NCI-H82 (cell line): ENCODE data around the gene OR6M1.

ENCODE experiments used
- DNase-seq: peaks from one replicate; lab custom pipeline; 2025; lab: John Stamatoyannopoulos, UW

The OR6M1 gene

GRCh38 chr11:123775715-123776549, 30.2 kb downstream of the OR6M1 start:
- peak; percentile 65 for DNase-seq

DNA sequence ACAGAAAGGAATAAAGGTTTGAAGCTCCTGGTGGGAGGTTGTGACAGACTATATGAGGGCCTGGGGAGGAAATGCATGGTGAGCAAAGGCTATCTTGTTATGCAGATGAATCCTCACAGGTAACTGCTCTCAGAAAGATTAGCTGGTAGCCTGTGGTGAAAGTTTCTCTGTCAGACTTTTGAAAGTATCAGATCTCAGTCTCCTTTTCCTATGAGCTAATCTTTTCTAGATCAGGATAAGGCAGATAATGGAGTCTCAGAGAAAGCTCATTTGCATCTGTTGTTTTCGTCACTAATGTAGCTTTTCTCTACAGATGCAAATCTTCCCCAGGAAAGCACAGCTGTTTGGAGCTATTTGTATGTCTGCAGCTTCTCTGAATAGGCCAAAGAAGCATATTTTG, 30.9 kb downstream of the OR6M1 start:
- peak; percentile 38 for DNase-seq

- DNase-seq: no peak
These were observed 32.2 kb downstream of the OR6M1 start for GRCh38 chr11:123773959-123774358.

DNA sequence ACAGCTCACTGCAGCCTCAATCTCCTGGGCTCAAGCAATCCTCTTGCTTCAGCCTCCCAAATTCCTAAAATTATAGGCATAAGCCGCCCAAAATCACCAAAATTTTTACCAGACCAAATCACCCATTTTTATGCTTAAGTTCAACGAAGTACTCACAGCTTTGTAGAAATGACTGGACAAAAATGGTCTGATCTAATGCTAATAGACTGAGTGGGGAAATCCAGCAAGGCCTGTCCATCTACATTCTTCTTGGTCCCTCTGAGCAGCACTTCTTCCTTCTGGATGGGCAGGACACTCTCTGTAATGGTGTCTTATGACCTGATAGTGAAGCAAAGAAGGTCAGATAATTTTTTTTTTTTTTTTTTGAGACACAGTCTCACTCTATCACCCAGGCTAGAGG, 33.1 kb downstream of the OR6M1 start:
- DNase-seq: no peak

DNA sequence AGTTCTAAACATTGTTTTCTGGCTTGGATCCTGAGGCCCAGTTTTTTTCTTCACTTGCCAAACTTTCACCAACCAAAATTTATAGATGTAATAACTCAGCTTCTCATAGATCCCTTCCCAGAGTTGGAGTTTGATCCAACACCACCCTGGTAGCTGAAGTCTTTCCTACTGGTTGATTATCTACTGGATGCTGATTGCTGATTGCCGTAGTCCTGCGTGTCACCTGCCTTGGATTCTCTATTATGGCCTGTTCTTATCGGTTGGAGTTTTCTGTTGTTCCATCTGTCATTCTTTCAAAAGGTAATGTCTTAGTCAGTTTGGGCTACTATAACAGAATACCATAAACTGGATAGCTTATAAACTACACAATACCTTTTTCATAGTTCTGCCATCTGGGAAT, 34.5 kb downstream of the OR6M1 start:
- no peak for DNase-seq

DNA sequence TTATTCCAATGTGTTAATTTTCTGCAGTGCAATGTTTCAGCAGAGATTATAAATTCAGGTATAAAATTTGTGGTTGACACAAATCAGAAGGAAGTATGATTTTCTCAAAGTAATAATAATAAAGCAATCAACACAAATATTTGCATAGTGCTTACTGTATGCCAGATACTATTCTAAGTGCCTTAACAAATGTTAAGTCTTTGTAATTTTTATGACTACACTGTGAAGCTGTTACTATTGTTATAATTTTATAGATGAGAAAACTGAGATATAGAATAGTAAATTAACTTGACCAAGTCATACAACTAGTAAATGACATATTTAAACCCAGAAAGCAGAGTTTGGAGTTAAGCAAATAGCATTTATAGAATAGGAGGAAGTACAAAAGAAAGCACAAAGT, 35.4 kb downstream of the OR6M1 start:
- no peak for DNase-seq

GRCh38 chr11:123765601-123766000, 40.5 kb downstream of the OR6M1 start:
- no peak for DNase-seq

- no peak for DNase-seq
These were observed 43.7 kb downstream of the OR6M1 start for GRCh38 chr11:123762422-123762821.

- no peak for DNase-seq
These were observed 45.3 kb downstream of the OR6M1 start for GRCh38 chr11:123760894-123761293.

DNA sequence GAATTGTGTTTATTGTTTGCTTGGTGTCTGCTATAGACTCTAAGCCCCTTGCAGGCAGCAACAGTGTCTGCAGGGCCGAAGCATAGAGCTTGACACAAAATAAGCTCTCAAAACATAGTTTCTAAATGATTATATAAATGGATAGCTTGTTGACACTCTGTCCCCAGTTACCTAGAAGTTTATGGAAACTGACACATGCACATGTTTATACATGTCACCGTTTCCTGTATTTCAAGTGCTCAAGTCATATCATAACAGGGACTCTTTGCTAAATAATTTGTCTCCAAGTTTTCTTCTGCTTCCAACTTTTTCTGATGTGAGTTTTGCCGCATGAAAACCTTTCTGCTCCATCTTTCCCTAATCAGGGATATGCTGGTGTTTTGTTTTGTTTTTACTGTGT, 48.2 kb downstream of the OR6M1 start:
- DNase-seq: no peak

DNA sequence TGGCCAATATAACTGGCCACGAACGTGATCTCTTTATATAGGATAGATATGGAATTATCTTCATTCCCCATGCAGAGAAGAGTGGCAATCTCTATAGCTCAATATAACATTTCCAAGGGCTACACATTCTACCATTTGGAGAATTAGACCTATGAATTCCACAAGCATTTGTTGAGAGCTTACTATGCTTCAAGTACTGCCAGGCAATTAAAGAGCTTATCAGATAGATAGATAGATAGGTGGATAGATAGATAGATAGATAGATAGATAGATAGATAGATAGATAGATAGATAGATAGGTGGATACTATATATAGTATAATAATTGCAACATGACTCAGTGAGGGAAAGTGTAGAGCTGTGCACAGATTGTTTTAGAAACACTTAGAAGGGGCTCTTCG, 50.3 kb downstream of the OR6M1 start:
- DNase-seq: no peak
